GM21515 (cell line): ENCODE results near the gene CDAN1.
"Not testable (repeated sequence)": the region's sequence is repeated elsewhere in the genome, so short reads cannot be mapped to it uniquely, and the experiment has no call there.

ENCODE experiments used
- ATAC-seq: cut with Tn5 transposase; IDR thresholded peaks from one replicate; pipeline ENCODE4 v1.9.1; 2021; ENCODE audit not compliant: unreplicated experiment

Gene CDAN1

GRCh38 chr15:42710662-42711061, 26.3 kb downstream of the CDAN1 start:
- ATAC-seq, result no peak

GRCh38 chr15:42707873-42708544, 28.9 kb downstream of the CDAN1 start:
- ATAC-seq, result no peak

- no peak for ATAC-seq
Measured at GRCh38 chr15:42707068-42707467, 29.9 kb downstream of the CDAN1 start.

- no peak for ATAC-seq
Measured at GRCh38 chr15:42705336-42705735, 31.6 kb downstream of the CDAN1 start.

DNA sequence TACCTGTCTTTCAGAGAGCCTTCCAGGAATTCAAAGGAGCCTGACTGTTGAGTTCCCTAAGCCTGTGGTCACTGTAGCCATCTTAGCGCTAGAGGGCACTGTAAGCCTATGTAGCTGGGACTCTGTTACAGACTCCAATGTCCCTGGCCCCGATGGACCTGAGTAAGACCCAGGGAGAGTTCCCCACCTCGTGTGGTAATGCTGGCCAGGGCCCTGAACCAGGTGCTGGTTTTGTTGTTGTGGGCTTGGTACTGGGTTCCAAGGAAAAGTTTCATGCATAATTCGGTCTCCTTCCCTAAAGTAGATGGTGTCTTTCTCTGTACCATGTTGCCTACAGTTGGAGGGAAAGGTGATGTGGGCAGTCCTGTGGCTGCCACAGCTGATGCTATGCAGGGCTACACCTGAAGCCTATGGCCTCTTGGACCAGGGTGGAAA, 32.4 kb downstream of the CDAN1 start:
- no peak for ATAC-seq

DNA sequence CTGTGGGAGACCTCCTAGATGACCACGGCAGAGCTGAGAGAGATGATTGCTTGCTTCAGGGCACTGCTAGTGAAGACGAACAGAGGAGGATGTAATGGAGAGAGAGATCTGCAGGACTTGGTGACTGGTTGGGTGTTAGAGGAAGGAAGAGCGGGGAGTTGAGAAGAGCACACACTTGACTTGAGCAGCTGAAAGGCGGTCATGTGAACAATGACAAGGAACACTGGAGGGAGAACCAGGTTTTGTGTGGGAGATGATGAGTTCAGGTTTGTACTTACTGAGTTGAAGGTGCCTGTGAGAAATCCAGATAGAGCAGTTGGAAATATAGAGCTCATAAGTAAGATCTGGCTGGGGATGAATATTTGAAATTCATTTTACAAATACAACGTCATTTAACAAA, 40.3 kb downstream of the CDAN1 start:
- no peak for ATAC-seq

DNA sequence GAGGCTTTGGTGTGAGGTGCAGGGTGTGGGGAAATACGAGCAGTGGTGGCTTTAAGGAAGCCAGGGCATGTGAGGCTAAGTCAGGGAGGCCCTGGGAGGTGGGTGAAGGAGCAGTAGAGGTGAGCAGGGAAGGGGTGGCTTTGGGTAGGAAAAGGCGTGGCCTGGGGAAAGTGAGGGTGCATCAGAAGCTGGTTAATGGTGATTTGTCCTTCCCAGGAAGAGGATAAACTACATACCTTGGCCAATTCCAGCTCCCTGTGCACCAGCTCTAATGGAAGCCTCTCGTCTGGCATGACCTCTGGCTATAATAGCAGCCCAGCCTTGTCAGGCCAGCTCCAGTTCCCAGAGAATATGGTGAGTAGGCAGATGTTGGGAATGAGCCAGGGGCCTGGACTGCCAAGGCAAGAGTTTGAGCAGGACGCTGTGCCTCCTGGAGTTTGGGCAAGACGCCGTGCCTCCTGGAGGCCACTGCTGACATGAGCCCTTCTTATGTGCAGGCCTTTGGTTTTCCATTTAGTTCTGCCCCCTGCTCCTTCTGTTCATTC, 41.3 kb downstream of the CDAN1 start:
- ATAC-seq, result no peak

DNA sequence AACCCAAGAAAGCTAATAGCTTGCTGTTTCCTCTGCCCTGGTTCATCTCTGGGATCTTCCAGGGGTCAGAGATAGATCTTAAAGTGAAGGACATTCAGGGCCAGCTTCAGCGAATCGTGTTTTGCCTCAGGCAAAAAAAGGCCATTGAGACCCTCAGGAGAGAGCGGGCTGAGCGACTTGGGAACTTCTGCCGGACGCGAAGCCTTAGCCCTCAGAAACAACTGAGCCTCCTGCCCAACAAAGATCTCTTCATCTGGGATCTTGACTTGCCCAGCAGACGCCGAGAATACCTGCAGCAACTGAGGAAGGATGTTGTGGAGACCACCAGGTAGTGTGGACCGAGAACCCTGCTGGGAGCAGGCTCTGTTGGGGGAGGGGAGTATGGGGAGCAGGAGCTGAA, 42.5 kb downstream of the CDAN1 start:
- ATAC-seq, result no peak

GRCh38 chr15:42693942-42694341, 43.0 kb downstream of the CDAN1 start:
- ATAC-seq, result no peak

DNA sequence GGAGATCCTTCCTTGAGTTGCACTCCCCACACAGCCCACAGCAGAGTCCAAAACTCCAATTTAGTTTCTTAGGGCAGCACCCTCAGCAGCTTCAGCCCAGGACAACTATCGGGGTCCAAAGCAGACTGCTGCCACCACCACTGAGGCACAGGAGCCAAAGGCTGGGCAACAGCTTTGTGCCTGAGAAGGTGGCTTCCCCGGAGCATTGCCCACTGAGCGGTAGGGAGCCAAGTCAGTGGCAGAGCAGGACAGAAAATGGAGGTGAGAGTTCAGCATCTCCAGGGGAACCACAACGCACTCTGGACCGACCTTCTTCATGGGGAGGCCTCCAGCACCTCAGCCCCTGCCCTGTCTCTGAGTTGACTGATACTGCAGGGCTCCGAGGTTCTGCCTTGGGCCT, 43.4 kb downstream of the CDAN1 start:
- no peak for ATAC-seq

GRCh38 chr15:42692997-42693396, 43.9 kb downstream of the CDAN1 start:
- ATAC-seq, result no peak

- no peak for ATAC-seq
Measured at GRCh38 chr15:42692536-42692935, 44.4 kb downstream of the CDAN1 start.

- no peak for ATAC-seq
Measured at GRCh38 chr15:42691770-42692169, 45.2 kb downstream of the CDAN1 start.

DNA sequence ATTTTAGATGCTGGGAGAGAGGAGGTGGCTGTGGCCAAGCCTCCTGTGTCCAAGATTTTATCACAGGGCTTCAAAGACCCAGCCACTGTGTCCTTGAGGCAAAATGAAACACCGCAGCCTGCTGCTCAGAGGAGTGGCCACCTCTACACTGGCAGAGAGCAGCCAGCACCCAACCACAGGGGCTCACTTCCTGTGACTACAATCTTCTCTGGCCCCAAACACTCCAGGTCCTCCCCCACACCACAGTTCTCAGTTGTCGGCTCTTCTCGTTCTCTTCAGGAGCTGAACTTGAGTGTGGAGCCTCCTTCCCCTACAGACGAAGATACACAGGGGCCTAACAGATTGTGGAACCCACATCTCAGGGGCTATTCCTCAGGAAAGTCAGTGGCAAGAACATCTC, 45.6 kb downstream of the CDAN1 start:
- no peak for ATAC-seq

DNA sequence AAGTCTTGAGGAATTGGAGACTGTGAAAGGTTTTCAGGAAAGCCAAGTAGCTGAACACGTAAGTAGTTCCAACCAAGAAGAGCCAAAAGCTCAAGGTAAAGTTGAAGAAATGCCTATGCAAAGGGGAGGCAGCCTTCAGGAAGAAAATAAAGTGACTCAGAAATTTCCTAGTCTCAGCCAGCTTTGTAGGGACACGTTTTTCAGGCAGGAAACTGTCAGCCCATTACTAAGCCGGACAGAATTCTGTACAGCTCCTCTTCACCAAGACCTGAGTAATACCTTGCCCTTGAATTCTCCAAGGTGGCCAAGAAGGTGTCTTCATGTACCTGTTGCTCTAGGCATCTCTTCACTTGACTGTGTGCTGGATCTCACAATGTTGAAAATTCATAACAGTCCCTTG, 48.6 kb downstream of the CDAN1 start:
- no peak for ATAC-seq

GRCh38 chr15:42687740-42688139, 49.2 kb downstream of the CDAN1 start:
- ATAC-seq, result no peak

DNA sequence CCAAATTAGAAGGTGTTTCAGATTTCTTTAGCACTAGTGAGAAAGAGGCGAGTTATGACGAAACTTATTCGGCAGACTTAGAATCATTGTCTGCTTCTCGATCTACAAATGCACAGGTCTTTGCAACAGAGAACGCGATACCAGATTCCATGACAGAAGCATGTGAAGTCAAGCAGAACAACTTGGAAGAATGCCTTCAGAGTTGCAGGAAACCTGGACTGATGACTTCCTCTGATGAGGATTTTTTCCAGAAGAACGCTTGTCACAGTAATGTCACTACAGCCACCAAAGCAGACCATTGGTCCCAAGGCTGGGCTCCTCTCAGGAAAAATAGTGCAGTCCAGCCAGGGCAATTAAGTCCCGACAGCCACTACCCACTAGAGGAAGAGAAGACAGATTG, 50.6 kb downstream of the CDAN1 start:
- no peak for ATAC-seq

GRCh38 chr15:42681119-42681518, 55.8 kb downstream of the CDAN1 start:
- no peak for ATAC-seq

GRCh38 chr15:42680142-42680482, 56.8 kb downstream of the CDAN1 start:
- not testable (repeated sequence) for ATAC-seq

- ATAC-seq, result no peak
Measured at GRCh38 chr15:42679285-42680141, 57.4 kb downstream of the CDAN1 start.

GRCh38 chr15:42675021-42675420, 61.9 kb downstream of the CDAN1 start:
- no peak for ATAC-seq

DNA sequence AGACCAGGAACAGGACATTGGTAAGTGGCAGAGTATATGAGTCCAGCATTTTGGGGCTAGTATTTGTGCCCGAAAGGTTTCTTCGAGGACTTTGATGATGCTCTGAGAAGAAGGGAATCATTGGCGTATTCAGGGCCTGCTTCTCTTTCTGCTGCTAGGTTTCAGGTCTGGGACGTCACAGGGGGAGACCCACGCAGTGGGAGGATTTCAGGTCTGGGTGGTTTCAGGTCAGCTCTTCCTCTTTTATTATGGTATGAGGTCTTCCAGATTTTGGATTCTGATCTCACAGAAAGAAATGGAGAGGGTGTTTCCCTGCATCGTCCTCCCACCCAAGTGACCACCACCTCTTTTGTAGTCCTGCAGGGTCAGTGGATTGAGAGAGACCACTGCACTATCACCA, 62.5 kb downstream of the CDAN1 start:
- ATAC-seq, result no peak
